Neural cell (in vitro differentiated cells): ENCODE results near the gene KIF1C. TPM values are rescaled to one million over a fixed set of nuclear protein-coding genes. Genes with fewer than 3 reads are reported as not detected.

Source experiments
- H2AFZ ChIP-seq: fragments of 200-600, 300-800 bp; sonication (generic), shearing (Covaris generic); 2 replicates; pipeline ENCODE4 v1.6.0; 2014; ENCODE audit warnings: low read depth, mild to moderate bottlenecking, antibody characterized with exemption, low read length, moderate library complexity
- H3F3A ChIP-seq: fragments of 200-600 bp; shearing (Covaris generic); 2 replicates; pipeline ENCODE4 v1.6.1; 2016; ENCODE audit warnings: mild to moderate bottlenecking, moderate library complexity, mixed read lengths, antibody characterized with exemption, low read length; ENCODE audit not compliant: insufficient read depth, poor library complexity, severe bottlenecking
- H3K27ac ChIP-seq: fragments of 200-600, 300-800 bp; sonication (generic), shearing (Covaris generic); 2 replicates; pipeline ENCODE4 v1.5.1; 2014; ENCODE audit warnings: mild to moderate bottlenecking, low read length, moderate library complexity
- H3K27me3 ChIP-seq: fragments of 300-800, 200-600 bp; sonication (generic), shearing (Covaris generic); 2 replicates; pipeline ENCODE4 v1.6.0; 2014; ENCODE audit warnings: mild to moderate bottlenecking, low read depth, low read length, moderate library complexity; ENCODE audit not compliant: insufficient read depth
- H3K36me3 ChIP-seq: fragments of 300-800, 200-600 bp; sonication (generic), shearing (Covaris generic); 2 replicates; pipeline ENCODE4 v1.5.1; 2014; ENCODE audit warnings: mild to moderate bottlenecking, antibody characterized with exemption, low read length, moderate library complexity; ENCODE audit not compliant: insufficient read depth
- H3K4me2 ChIP-seq: fragments of 300-800, 200-600 bp; sonication (generic), shearing (Covaris generic); 2 replicates; pipeline ENCODE4 v1.6.0; 2014; ENCODE audit warnings: mild to moderate bottlenecking, low read length
- H3K4me3 ChIP-seq: fragments of 300-800, 200-600 bp; sonication (generic), shearing (Covaris generic); 2 replicates; pipeline ENCODE4 v1.5.1; 2014; ENCODE audit warnings: mild to moderate bottlenecking, low read length, moderate library complexity
- H3K79me2 ChIP-seq: fragments of 200-600 bp; shearing (Covaris generic); replicated peaks from 2 replicates; pipeline ENCODE4 v1.6.0; 2014; ENCODE audit warnings: mild to moderate bottlenecking, low read length, moderate library complexity; ENCODE audit not compliant: insufficient read depth
- H3K9ac ChIP-seq: fragments of 300-800, 200-600 bp; sonication (generic), shearing (Covaris generic); 2 replicates; pipeline ENCODE4 v1.6.1; 2016; ENCODE audit warnings: mild to moderate bottlenecking, low read length, mixed read lengths
- H3K9me2 ChIP-seq: fragments of 200-600 bp; shearing (Covaris generic); 2 replicates; pipeline ENCODE4 v1.6.1; 2016; ENCODE audit warnings: mild to moderate bottlenecking, low read length, mixed read lengths; ENCODE audit not compliant: insufficient read depth
- H3K9me3 ChIP-seq: fragments of 200-600, 300-800 bp; sonication (generic), shearing (Covaris generic); 2 replicates; pipeline ENCODE4 v1.6.1; 2016; ENCODE audit warnings: mild to moderate bottlenecking, mixed run types, low read length, moderate library complexity, mixed read lengths
- H4K20me1 ChIP-seq: fragments of 200-600 bp; shearing (Covaris generic); 2 replicates; pipeline ENCODE4 v1.6.1; 2016; ENCODE audit warnings: mild to moderate bottlenecking, mixed run types; ENCODE audit not compliant: insufficient read depth
- CTCF ChIP-seq: fragments of 450-650 bp; IDR thresholded peaks from 2 replicates; pipeline ENCODE4 v1.5.1; 2014; ENCODE audit warnings: antibody characterized with exemption, mild to moderate bottlenecking, moderate library complexity; ENCODE audit not compliant: poor library complexity, severe bottlenecking
- EP300 ChIP-seq: fragments of 450-650 bp; conservative IDR thresholded peaks from 2 replicates; pipeline ENCODE4 v1.6.1; 2014; ENCODE audit warnings: antibody characterized with exemption, mild to moderate bottlenecking, moderate library complexity; ENCODE audit not compliant: poor library complexity, severe bottlenecking
- EZH2 ChIP-seq: fragments of 200-600, 300-800 bp; shearing (Covaris generic), sonication (generic); IDR thresholded peaks from 2 replicates; pipeline ENCODE4 v1.6.1; 2014; ENCODE audit warnings: antibody characterized with exemption, low read length, borderline replicate concordance, mild to moderate bottlenecking; ENCODE audit not compliant: insufficient read depth, poor library complexity, severe bottlenecking
- MXI1 ChIP-seq: fragments of 450-650 bp; conservative IDR thresholded peaks from 2 replicates; pipeline ENCODE4 v1.6.1; 2014; ENCODE audit warnings: antibody characterized with exemption, mild to moderate bottlenecking; ENCODE audit not compliant: poor library complexity, severe bottlenecking
- POLR2AphosphoS5 ChIP-seq: IDR thresholded peaks from 2 replicates; pipeline ENCODE4 v1.6.1; 2012
- RAD21 ChIP-seq: fragments of 450-650 bp; conservative IDR thresholded peaks from 2 replicates; pipeline ENCODE4 v1.6.1; 2014; ENCODE audit warnings: antibody characterized with exemption, mild to moderate bottlenecking, moderate library complexity
- REST ChIP-seq: IDR thresholded peaks from 2 replicates; pipeline ENCODE4 v1.6.1; 2012; ENCODE audit warnings: borderline replicate concordance
- SMC3 ChIP-seq: fragments of 450-650 bp; conservative IDR thresholded peaks from 2 replicates; pipeline ENCODE4 v1.6.1; 2014; ENCODE audit warnings: antibody characterized with exemption, mild to moderate bottlenecking, moderate library complexity; ENCODE audit not compliant: poor library complexity
- TAF1 ChIP-seq: IDR thresholded peaks from 2 replicates; pipeline ENCODE4 v1.6.1; 2012; ENCODE audit warnings: low read depth
- polyA plus RNA-seq: library from polyadenylated mRNA; depleted of rRNA; stranded (reverse); fragments of >200 nt; gene quantifications from 2 replicates; pipeline ENCODE4 v1.2.3, GENCODE V29; 2014

Gene KIF1C
- polyA plus RNA-seq, 1 donor from 2014 or later: 8.3 TPM

- Histone ChIP-seq H3K9me2 (no peaks in the 10 kb centered on the region), H3K27ac (no peak overlapping the region), H3K36me3 (no peaks in the 10 kb centered on the region), H3K4me2 (no peak overlapping the region), H4K20me1 (no peaks in the 10 kb centered on the region), H3K9me3 (no peaks in the 10 kb centered on the region), H3K27me3 (no peaks in the 10 kb centered on the region), H3K9ac (no peak overlapping the region), H2AFZ (no peak overlapping the region), H3K79me2 (no peaks in the 10 kb centered on the region), H3F3A (no peaks in the 10 kb centered on the region), H3K4me3 (no peak overlapping the region)
- TF ChIP-seq RAD21 (no peak), CTCF (no peak), MXI1 (no peak), TAF1 (no peak), POLR2AphosphoS5 (no peak), SMC3 (no peak), EP300 (no peak), EZH2 (no peak), REST (no peak)
Observed at GRCh38 chr17:5065227-5065744, 67.5 kb downstream of the KIF1C start.

GRCh38 chr17:5068236-5068635 is 70.5 kb downstream of the KIF1C start:
- Histone ChIP-seq H3K79me2 (no peaks in the 10 kb centered on the region), H2AFZ (no peak overlapping the region), H3K27me3 (no peaks in the 10 kb centered on the region), H3K9me2 (no peaks in the 10 kb centered on the region), H3K4me2 (no peak overlapping the region), H3K36me3 (no peaks in the 10 kb centered on the region), H3K9ac (no peak overlapping the region), H3F3A (no peaks in the 10 kb centered on the region), H3K9me3 (no peaks in the 10 kb centered on the region), H3K27ac (no peak overlapping the region), H4K20me1 (no peaks in the 10 kb centered on the region), H3K4me3 (no peak overlapping the region)
- TF ChIP-seq CTCF (no peak), TAF1 (no peak), POLR2AphosphoS5 (no peak), SMC3 (no peak), RAD21 (no peak), EP300 (no peak), REST (no peak)
